Measurements from ENCODE around the gene CD96.

Gene CD96

GRCh38 chr3:111676211-111677006 lies 134.4 kb downstream of the CD96 start:
- no peak for DNase-seq (ENCODE audit: low read depth)

- no peak for DNase-seq (ENCODE audit: low read depth)
Observed at GRCh38 chr3:111677007-111677392, 135.0 kb downstream of the CD96 start.

GRCh38 chr3:111681661-111682426 lies 139.8 kb downstream of the CD96 start:
- DNase-seq (ENCODE audit: low read depth), result no peak

- DNase-seq (ENCODE audit: low read depth), result no peak
Observed at GRCh38 chr3:111684640-111685039, 142.6 kb downstream of the CD96 start.

GRCh38 chr3:111688190-111688800 lies 146.3 kb downstream of the CD96 start:
- DNase-seq (ENCODE audit: low read depth), result no peak

- no peak for DNase-seq (ENCODE audit: low read depth)
Observed at GRCh38 chr3:111690242-111690641, 148.2 kb downstream of the CD96 start.

- DNase-seq (ENCODE audit: low read depth), result no peak
Observed at GRCh38 chr3:111691293-111691909, 149.4 kb downstream of the CD96 start.

GRCh38 chr3:111692593-111693552 lies 150.9 kb downstream of the CD96 start:
- no peak for DNase-seq (ENCODE audit: low read depth)

- no peak for DNase-seq (ENCODE audit: low read depth)
Observed at GRCh38 chr3:111694471-111694870, 152.5 kb downstream of the CD96 start.

GRCh38 chr3:111695636-111696117 lies 153.7 kb downstream of the CD96 start:
- no peak for DNase-seq (ENCODE audit: low read depth)

GRCh38 chr3:111700054-111700453 lies 158.1 kb downstream of the CD96 start:
- DNase-seq (ENCODE audit: low read depth), result no peak

GRCh38 chr3:111701292-111701906 lies 159.4 kb downstream of the CD96 start:
- no peak for DNase-seq (ENCODE audit: low read depth)
